Activated CD4-positive, alpha-beta T cell treated with anti-CD3 and anti-CD28 coated beads, Interleukin-2, amount 50 U/mL, for 4 hours (primary cell): ENCODE data around the gene ADCY2.

ENCODE experiments used
- DNase-seq, 2 experiments: peaks; one replicate each; pipeline ENCODE4 v3.0.0-alpha.2; 2020

ADCY2 gene

DNA sequence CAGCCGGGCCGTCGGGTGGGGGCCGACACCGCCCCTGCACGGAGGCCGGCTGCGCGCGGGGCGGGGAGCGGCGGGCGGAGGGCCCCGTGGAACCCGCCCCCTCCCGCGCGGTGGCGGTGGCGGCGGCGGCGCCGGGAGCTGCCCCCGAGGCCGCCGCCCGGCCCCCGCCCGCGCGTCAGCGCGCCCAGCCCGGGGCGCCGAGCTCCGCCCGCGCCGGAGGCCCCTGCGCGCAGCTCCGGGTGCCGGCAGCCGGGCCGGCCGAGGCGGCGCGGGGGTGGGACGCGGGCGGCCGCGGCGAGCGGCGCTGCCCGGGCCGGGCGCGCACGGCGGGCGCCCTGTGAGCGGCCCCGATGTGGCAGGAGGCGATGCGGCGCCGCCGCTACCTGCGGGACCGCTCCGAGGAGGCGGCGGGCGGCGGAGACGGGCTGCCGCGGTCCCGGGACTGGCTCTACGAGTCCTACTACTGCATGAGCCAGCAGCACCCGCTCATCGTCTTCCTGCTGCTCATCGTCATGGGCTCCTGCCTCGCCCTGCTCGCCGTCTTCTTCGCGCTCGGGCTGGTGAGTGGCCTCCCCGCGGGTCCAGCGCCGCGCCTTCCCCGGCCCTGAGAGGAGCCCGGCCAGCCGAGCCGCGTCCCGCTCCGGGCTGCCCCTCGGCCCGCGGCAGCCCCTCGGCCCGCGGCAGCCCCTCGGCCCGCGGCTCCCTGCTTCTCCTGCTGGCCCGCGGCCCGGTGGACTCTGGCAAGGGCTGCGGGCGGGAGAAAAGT lies at the start of gene ADCY2:
Gene ADCY2, plus strand, starts transcription at position 192 of the 766 bp plus-strand sequence. Its CDS starts 159 bp downstream, at position 351.
- DNase-seq: no peak

DNA sequence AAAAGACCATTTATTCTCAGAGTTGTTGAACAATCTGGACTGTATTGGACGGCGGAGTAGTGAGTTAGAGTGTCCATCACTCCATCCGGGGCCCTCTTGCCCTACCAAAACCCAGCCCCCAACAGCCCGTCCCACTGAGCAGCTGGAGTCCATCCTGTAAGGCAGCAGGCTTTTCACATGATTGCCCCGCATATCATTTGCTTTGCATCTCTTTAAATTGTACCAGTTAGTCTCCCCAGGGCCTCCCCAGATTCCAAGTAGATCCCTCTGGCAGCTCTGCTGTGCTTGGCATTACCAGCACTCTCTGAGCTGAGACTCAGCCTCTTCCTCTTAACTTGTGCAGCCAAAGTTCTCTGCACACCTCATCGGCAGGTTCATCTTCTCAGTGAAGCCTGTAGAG lies 48.6 kb upstream of the ADCY2 start:
- no peak for DNase-seq

DNA sequence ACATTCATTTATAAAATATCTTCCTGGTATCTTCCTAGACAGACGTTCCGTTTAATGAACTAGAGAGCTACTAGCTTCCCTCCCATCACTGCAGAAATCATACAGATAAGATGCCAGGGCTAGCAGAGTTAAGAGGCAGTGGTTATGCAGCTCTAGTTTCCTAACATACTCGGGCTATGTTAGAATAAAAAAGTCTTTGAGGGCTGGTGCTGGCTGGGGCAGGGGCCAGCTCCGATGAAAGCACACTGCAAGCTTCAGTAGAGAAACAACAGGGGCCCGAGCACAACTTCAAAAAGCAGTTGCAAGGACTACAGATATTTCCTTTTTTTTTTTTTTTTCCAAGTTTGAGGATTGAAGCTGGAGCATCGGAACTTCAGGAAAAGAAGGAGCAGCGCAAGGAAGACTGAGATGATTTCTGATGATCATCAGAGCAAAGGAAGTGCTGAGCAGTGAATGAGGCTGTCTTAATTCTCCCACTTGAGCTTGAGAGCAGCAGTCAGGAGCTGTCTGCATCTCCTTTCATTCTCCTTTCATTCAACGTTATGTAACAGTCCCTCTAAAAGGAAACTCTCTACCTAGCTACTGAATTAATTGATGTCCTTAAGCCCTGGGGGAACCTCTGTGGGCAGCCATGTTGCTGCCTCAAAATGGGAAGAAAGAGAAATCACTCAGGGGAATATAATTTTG lies 47.6 kb upstream of the ADCY2 start:
- no peak for DNase-seq

DNA sequence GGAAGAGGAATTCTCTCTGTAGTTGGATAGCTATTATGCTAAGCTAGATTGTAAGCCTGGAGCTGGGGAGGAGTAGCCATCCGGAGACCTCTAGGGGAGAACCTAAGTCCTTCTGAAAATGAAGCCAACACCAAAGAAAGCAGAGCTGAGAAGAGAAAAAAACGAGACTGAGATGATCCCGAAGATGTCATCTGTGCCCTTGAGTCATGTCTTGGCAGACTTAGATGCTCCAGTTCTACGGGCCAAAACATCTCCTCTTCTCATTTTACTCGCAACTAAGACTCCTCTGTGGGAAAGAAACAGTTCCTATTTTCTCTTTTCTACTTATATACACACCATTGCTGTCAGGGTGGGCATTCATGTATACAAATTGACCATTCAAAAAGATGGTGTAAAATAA lies 34.3 kb upstream of the ADCY2 start:
- DNase-seq: no peak

DNA sequence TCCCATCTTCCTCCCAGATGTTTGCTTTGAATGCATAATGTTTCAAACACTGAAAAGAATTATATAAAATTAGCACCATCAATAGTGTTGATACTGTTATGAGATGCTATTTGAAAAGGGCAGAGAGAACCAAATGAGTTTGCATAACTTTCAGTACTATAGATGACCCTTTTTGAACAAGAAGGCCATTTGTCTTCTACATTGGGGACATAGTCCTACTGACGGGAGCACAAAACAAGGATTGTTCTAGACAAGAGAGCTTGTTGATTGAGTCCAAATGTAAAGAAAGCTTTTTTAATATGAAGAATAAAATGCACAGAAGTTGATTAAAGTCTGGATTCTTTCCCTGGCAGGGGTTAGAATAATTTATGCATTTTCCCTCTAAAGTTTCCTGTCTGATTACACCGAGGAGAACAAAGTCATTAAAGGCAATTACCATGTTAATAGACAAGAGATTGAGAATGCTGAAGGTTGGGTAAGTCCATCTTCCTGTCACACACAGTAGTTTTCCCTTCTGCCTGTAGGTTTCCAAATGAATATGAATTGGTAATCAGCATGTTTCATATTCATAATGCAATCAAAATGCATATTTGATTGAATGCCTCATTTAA lies 32.8 kb upstream of the ADCY2 start:
- DNase-seq: no peak

DNA sequence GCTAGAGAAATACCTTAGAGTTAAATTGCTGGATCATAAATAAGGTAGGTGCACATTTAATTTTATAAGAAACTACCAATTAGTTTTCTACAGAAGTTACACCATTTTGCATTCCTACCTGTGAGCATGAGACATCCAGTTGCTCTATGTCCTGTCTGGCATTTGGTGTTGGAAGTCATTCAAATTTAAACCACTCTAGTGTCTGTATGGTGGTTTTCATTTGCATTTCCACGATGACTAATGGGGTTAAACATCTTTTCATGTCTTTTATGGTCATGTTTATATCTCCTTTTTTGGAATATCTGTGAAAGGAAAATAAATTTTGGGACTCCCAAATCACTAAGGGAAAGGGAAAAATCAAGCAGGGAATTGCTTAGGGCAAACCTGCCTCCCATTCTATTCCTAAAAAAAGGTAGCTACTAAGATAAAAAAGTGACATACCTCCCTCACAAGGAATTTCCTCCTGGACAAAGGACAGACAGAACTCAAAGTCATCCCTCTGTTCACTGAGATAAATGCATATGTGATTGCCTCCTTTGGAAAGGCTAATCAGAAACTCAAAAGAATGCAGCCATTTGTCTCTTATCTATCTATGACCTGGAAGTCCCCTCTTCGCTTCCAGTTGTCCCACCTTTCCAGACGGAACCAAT lies 31.6 kb upstream of the ADCY2 start:
- no peak for DNase-seq

DNA sequence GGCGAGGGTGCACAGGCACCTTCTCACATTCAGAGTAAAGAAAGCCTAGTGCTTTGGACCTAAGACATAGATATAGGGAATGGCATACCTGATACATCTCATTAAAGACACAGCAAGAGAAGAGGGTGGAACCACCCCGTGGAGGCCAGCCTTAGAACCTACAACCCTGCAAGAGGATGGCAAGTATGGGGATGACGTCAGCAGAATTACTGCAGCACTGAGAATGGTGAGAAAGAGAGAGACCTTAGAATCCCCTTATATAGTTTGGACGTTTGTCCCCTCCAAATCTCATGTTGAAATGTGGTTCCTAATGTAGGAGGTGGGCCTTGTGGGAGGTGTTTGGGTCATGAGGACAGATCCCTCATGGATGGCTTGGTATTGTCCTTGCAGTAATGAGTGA lies 28.2 kb upstream of the ADCY2 start:
- no peak for DNase-seq

- no peak for DNase-seq
These were observed 23.5 kb upstream of the ADCY2 start for GRCh38 chr5:7372399-7372798.

DNA sequence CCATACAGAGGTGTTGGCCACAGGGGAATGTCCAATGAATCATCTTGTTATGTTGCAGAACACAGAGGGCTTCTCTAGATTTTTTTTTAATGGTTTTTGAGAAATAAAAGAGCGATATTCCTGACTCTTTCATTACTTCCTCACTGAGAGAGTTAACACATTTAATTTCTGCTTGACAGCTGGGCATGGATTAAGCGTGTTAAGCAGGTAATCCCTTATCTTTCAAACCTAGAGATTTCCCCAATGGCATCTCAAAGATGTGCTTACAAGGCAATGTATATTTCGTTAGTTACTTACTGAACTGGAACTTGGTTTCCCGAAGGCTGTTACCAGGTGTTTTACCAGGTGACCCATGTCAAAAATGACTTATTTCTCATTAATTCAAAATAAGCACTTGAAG lies 21.8 kb upstream of the ADCY2 start:
- DNase-seq: no peak

- no peak for DNase-seq
These were observed 20.5 kb upstream of the ADCY2 start for GRCh38 chr5:7375457-7375856.

DNA sequence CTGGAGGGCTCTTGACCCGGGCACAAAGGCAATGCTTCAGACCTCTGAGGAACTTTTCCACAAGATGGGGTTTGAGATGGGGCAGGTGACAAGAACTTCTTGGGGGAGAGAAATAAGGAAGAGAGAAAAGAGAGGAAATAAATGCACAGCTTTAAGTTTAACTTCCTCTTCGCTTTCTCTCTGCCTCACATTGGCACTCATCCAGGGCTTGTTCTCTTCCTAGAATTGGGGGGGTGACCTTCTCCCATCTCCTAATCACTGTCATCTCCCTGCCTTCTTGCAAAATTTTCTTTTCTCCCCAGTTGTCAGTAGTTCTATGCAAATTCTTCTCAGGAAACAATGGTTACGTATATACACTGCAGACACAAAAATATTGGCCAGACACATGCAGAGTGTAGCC lies 19.1 kb upstream of the ADCY2 start:
- DNase-seq: no peak

- DNase-seq: no peak
These were observed 18.2 kb upstream of the ADCY2 start for GRCh38 chr5:7377761-7378160.

DNA sequence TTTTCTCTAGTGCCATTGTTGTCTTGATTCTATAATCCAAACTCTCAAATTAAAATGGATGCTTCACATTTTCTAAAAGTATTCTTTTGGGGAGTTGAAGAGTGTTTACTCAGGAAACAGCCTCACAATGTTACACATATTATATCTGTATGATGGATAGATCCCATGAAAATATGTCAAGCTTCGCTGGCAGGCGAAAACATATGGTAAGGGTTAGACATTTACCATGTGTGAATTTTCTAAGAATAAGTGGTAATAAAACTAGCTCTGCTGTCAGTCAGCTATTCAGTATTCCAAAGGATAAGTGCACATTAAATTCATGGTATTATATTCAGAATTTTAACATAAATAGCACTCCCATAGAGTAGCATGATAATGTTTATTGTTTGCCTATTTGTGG lies 13.3 kb upstream of the ADCY2 start:
- no peak for DNase-seq

DNA sequence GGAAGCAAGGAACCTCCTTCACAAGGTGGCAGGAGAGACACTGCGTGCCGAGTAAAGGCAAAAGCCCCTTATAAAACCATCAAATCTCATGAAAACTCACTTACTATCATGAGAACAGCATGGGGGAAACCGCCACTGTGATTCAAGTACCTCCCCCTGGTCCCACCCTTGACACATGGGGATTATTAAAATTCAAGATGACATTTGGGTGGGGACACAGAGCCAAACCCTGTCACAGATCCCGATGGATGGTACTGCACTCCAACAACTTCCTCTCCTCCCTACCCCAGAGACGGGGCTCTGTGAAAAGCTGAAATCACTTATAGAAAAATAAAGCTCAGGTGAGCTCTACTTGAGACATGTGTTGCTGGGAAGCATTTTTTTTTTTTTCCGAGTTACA lies 10.3 kb upstream of the ADCY2 start:
- DNase-seq: no peak

DNA sequence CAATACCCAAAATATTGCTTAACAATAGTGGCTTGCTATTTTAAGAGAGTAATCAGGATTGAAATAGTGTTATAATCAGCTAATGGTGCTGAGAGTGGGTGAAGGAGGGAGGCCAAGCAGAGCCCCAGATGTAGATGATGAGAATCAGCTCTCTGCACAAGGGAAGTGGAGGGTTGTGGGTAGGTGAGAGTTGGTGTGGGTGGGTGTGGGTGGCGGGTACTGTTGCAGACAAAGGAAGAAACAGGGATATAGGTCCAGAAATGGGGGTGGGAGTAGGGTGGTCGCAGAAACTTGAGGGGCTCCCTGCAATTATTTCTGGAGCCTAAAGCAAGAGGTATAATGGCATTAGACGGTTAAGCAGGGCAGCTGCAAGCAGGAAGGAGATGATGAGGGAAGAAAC lies 7.4 kb upstream of the ADCY2 start:
- no peak for DNase-seq

- no peak for DNase-seq
These were observed 4.7 kb upstream of the ADCY2 start for GRCh38 chr5:7391215-7391614.

DNA sequence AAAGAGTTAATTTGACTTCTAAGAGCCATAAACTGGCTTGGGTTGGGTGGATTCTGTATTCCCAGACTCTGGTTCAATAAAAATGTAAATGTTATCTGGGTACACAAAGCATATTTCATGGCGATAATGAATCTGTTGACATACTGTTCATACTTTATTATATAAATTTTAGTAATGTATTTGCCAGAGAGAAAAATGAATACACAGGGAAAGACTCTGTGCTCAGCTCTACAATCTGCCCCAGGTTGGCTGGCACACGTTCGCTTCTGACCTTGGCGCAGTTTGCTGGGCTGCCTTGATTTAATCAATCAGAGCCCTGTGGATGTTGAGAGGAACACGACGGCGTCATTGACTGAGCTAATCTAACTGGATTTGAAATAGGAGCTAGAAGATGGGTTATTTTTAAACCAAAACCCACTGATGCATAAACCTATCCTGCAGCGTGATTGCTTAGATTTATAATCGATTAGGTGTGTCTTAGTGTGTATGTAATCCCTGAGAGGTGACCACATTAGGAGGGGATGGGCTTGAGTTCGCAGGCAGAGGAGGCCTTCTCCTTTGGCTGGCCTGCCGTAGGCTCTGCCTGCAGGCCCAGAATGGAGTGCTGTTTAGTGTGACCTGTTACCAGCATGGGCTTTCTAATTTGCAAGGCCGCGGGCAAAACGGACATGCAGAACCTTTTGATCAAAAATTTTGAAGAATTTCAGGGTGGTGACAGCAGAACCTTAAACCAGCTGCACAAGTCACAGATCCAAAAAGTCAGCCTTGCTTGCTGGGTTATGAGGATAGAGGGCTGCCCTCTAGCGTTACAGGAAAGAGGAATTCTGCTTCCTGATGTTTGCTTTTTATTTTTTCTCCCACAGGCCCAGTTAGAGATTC lies 3.9 kb upstream of the ADCY2 start:
- DNase-seq: no peak

DNA sequence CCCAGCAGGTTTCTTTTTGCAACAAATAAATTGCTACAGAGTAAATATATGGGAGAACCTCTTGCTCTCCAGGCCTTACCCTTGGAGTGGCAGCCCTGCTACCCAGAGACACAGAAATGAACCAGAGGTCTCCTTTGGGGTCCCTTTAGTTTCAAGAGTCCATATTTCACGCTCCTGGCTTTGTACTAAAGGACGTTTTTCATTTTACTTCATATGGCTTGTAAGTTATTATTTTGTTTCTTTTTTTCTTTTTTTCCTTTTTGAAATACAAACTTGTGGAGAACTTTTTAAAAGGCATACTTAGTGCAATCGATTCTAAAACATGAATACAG lies 3.3 kb upstream of the ADCY2 start:
- DNase-seq: no peak

GRCh38 chr5:7393921-7394799 lies 1.8 kb upstream of the ADCY2 start:
- no peak for DNase-seq

- DNase-seq: no peak
These were observed 978 bp upstream of the ADCY2 start for GRCh38 chr5:7394889-7395431.

DNA sequence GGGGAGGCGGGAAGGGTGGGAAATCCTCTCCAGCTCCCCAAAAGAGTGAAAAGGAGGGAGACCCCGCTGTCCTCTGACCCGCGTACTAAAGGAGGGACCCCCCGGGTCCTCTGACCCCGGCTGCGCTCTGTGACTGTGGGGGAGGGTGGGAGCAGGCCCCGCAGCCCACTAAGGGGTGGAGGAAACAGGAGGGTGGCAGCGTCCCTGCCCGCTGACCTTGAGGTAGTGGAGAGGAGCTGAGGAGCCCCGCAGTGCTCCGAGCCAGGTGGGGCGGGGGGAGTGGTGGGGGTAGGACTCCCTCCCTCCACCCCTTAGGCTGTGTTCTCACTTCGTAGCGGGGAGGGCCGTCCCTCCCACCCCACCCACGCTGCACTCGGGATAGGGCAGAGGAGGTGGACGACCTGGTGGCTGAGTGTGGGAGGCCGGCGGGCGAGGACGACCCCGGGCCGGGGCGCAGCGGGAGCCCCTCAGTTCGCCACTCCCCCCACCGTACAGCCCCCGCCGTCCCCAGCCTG lies 449 bp upstream of the ADCY2 start:
- no peak for DNase-seq
